GM18507 (cell line): ENCODE measurements around the gene EFNA1.
"Not testable (repeated sequence)": the region's sequence is repeated elsewhere in the genome, so short reads cannot be mapped to it uniquely, and the experiment has no call there.

Source experiments
- DNase-seq: peaks from one replicate; pipeline ENCODE4 v3.0.0; 2011; ENCODE audit warnings: low read depth; ENCODE audit not compliant: insufficient read length; ENCODE audit errors: extremely low spot score
- FAIRE-seq: peaks from 2 replicates; lab custom pipeline; 2011; peaks lifted over from hg19 to GRCh38; lab: Jason Lieb, UNC

The EFNA1 gene

GRCh38 chr1:155136748-155137147, 9.1 kb downstream of the EFNA1 start:
- FAIRE-seq (no peak), DNase-seq (no peak)

GRCh38 chr1:155137154-155137949, 9.7 kb downstream of the EFNA1 start:
- no peak for DNase-seq
- FAIRE-seq: no peak

- FAIRE-seq (peak; percentile 81), DNase-seq (peak; percentile 80)
Measured at GRCh38 chr1:155139895-155140629, 12.4 kb downstream of the EFNA1 start, which contains the start of gene DPM3. Gene DPM3, minus strand, starts transcription at chr1:155140531. Its CDS starts 291 bp downstream, at chr1:155140240.

GRCh38 chr1:155140630-155140953, 12.9 kb downstream of the EFNA1 start:
- FAIRE-seq (no peak), DNase-seq (no peak)

- DNase-seq (no peak), FAIRE-seq (no peak)
Measured at GRCh38 chr1:155141749-155142148, 14.1 kb downstream of the EFNA1 start.

GRCh38 chr1:155145491-155145890, 17.8 kb downstream of the EFNA1 start:
- FAIRE-seq (no peak), DNase-seq (no peak)

- FAIRE-seq: not testable (repeated sequence)
Measured at GRCh38 chr1:155155996-155156643, 28.4 kb downstream of the EFNA1 start.

GRCh38 chr1:155158991-155159390, 31.3 kb downstream of the EFNA1 start:
- no peak for DNase-seq
- no peak for FAIRE-seq

More at GRCh38 chr1:155155996-155156643, 28.4 kb downstream of the EFNA1 start:
- DNase-seq: not testable (repeated sequence)

GRCh38 chr1:155160128-155160527, 32.5 kb downstream of the EFNA1 start:
- no peak for DNase-seq

GRCh38 chr1:155162631-155163030, 35.0 kb downstream of the EFNA1 start:
- not testable (repeated sequence) for DNase-seq, FAIRE-seq

More at GRCh38 chr1:155160128-155160527, 32.5 kb downstream of the EFNA1 start:
- no peak for FAIRE-seq

- FAIRE-seq, DNase-seq: not testable (repeated sequence)
Measured at GRCh38 chr1:155163785-155164184, 36.1 kb downstream of the EFNA1 start.

- DNase-seq, FAIRE-seq: not testable (repeated sequence)
Measured at GRCh38 chr1:155164625-155165024, 36.9 kb downstream of the EFNA1 start.

GRCh38 chr1:155166051-155166470, 38.4 kb downstream of the EFNA1 start:
- FAIRE-seq (no peak), DNase-seq (no peak)

GRCh38 chr1:155166471-155167165, 38.9 kb downstream of the EFNA1 start:
- DNase-seq (no peak), FAIRE-seq (no peak)

- DNase-seq: peak; percentile 55
- FAIRE-seq: peak; percentile 77
Measured at GRCh38 chr1:155167166-155168104, 39.8 kb downstream of the EFNA1 start.

GRCh38 chr1:155168105-155168445, 40.4 kb downstream of the EFNA1 start:
- not testable (repeated sequence) for DNase-seq, FAIRE-seq

GRCh38 chr1:155168456-155169210, 41.0 kb downstream of the EFNA1 start:
- no peak for DNase-seq
- no peak for FAIRE-seq

GRCh38 chr1:155169541-155169940, 41.9 kb downstream of the EFNA1 start:
- DNase-seq (no peak), FAIRE-seq (no peak)
